ENCODE results near the gene DYNLT2B.
"Not testable (repeated sequence)": the region's sequence is repeated elsewhere in the genome, so short reads cannot be mapped to it uniquely, and the experiment has no call there.

Gene DYNLT2B

GRCh38 chr3:196268284-196269163 lies 49.5 kb downstream of the DYNLT2B start:
- no peak for DNase-seq

DNA sequence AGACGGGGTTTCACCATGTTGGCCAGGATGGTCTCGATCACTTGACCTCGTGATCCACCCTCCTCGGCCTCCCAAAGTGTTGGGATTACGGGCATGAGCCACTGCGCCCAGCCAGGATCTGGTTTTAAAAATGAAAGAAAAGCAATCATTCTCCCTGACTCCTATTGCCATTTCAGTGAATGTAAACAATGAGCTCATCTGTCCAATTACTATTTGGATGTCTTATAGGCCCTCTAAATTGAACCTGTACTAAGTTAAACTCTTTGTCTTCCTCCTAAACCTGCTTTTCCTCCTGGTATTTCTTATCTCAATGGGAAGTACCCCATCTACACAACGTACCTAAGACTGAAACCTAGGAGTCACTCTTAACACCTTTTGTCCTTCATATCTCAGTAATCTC lies 54.2 kb downstream of the DYNLT2B start:
- no peak for DNase-seq

- DNase-seq = no peak
Measured at GRCh38 chr3:196260784-196261183, 57.3 kb downstream of the DYNLT2B start.

- DNase-seq = no peak
Measured at GRCh38 chr3:196255776-196256175, 62.3 kb downstream of the DYNLT2B start.

DNA sequence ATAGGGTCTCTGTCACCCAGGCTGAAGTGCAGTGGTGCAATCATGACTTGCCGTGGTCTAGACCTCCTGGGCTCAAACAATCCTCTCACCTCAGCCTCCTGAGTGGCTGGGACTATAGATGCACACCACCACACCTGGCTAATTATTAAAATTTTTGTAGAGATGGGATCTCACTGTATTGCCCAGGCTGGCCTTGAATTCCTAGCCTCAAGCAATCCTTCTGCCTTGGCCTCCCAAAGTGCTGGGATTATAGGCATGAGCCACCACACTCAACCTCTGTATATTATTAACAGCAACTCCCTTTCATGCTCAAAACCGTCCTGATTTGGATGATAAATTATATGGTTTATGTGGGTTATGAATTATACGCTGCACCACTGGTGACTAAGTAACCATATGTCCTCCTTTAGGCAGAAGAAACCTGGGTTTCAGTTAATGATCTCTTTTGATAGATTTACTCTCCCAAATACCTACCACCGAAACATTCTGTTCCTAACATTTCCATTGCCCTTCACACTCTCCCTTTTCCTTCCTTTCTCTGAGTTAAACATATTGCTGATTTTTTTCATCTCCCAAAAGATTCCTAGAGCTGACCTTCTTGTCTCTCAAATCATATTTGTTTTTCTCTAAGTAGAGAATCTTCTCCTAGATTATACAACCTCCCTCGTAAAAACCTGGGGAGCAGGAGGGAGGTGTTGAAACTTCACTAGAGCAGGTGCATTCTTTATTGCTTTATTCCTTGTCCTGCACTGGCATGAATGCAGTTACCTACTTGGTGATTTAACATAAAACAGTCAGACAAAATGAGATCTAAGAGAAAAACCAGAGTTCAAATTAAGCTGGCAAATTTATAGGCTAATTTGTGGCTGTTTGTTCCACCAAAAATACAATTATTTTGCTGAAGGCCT lies 63.4 kb downstream of the DYNLT2B start:
- no peak for DNase-seq

GRCh38 chr3:196251918-196252317 lies 66.1 kb downstream of the DYNLT2B start:
- no peak for DNase-seq

DNA sequence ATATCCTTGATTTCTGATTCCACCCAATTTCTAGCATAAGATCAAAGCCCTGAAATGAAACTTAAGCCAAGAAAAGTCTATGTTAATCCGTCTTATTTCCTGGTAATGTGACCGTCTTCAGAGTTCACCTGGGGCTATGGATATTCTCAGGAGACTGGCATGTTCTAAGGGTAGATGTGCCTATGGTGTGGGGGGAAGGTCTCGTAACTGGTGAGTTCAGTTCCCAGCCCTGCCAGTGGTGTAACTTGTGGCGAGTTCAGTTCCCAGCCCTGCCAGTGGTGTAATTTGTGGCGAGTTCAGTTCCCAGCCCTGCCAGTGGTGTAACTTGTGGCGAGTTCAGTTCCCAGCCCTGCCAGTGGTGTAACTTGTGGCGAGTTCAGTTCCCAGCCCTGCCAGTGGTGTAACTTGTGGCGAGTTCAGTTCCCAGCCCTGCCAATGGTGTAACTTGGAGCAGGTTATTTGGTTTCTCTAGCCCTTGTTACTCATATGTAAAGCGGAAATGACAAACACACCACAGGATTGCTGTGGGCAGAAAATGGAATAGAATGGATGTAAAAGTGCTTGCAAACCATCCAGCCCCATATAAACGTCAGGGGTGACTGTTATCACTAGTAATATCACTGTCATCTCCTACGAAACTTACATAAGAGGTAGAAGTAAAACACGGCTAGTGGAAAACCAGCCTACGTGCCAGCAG lies 71.3 kb downstream of the DYNLT2B start:
- DNase-seq = peak; percentile 26

- DNase-seq = not testable (repeated sequence)
Measured at GRCh38 chr3:196244166-196244565, 73.9 kb downstream of the DYNLT2B start.

DNA sequence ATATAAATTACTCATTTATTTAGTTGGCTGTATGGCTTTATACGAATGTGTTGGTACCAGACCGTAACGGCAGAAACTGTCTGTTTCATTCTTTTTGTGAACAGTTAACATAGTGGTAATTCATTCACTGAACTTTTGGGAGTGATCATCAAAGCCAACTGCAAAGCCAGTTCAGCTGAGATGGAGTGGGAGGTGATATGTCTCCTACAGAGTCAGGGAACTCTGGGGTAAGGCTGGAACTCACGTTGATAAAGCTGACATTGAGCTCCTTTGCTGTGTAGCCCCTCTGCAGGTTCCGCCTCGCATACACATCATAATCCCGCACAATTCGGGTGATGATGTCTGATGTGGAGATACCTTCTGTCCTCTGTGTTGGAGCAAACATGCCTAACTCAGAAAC lies 76.3 kb downstream of the DYNLT2B start:
- no peak for DNase-seq
